ENCODE measurements around the gene A4GNT. TPM values are rescaled to one million over a fixed set of nuclear protein-coding genes. Genes with fewer than 3 reads are reported as not detected.

The A4GNT gene
- total RNA-seq (2022; extraction: Qiagen RNA extraction): not detected in 5 replicates

GRCh38 chr3:138132239-138132638, at the start of gene A4GNT:
TSS of gene A4GNT (minus strand) at chr3:138132390. CDS start at chr3:138131256, 1,134 bp downstream.

DNA sequence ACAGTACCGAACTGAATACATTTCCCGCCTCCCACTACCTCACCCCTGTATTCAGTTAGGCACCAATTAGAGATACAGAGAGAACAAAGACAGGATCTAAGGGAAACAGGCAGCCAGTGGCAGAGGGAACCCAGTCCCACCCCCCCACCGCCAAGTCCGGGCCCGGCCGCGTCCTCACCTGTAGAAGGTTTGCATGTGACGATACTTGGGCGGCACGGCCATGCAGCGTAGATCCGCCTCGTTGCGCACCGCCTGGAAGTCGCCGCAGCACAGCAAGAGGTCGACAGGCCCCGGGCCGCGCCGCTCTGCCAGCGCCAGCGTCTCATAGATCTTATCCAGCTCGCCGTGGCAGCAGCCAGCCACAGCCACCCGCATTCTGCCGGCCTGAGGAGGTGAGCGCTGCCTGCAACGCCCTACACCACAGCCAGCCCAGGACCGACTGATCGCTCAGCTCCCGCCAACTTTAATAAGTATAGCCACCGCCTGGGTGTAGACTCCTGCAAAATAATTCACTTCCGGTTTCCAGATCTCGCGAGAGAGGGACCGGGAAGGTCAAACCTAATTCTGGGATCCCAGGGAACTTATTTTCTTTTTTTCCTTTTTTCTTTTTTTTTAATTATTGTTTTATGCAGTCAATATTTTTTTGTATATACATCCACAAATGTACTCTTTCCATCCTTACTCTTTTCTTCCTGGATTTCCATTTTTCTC, 42.4 kb upstream of the A4GNT start, which contains the start of gene DBR1:
Gene DBR1, minus strand, starts transcription at position 501 of the 711 bp plus-strand sequence. Its CDS starts 126 bp downstream, at position 375.

GRCh38 chr3:138114988-138115971, 16.9 kb downstream of the A4GNT start, which contains the start of gene DZIP1L:
TSS of gene DZIP1L (minus strand) at chr3:138115608. CDS start at chr3:138103971, 11,637 bp downstream.

Other genes starting within 250 kb of the A4GNT start
- not detected in 5 replicates for gene CLDN18, start 122.2 kb downstream of the A4GNT start, total RNA-seq (2022; extraction: Qiagen RNA extraction)
- gene DZIP1L, start 16.8 kb downstream of the A4GNT start, total RNA-seq (2022; extraction: Qiagen RNA extraction): 8.0 to 12.5 TPM (median 11.0 TPM) in 5 replicates
- gene DBR1, start 42.5 kb upstream of the A4GNT start, total RNA-seq (2022; extraction: Qiagen RNA extraction): 11.7 to 13.7 TPM (median 13.2 TPM) in 5 replicates
- 37.0 to 48.3 TPM (median 42.2 TPM) in 5 replicates for gene ARMC8, start 54.9 kb upstream of the A4GNT start, total RNA-seq (2022; extraction: Qiagen RNA extraction)
- gene NME9, start 197.5 kb upstream of the A4GNT start, total RNA-seq (2022; extraction: Qiagen RNA extraction): 0.14 TPM in 1 of 5 replicates, not detected in the others
- gene MRAS, start 216.2 kb upstream of the A4GNT start, total RNA-seq (2022; extraction: Qiagen RNA extraction): 7.8 to 11.0 TPM (median 9.5 TPM) in 5 replicates